ENCODE results near the gene STX17.
A peak's percentile ranks its signal among the peaks of the same experiment; 100 is the strongest.

STX17 gene

GRCh38 chr9:99906403-99907207, at the start of gene STX17:
Gene STX17 (plus strand): TSS chr9:99906654. CDS start chr9:99915240, 8,586 bp downstream.
- H3K4me3 ChIP-seq (ENCODE audit: low read depth, low read length), result peak within 1 kb of the TSS; percentile 77
- H3K36me3 ChIP-seq (ENCODE audit: control insufficient read depth in 2 of 2, insufficient read depth in 1 of 2, low read length in 2 of 2), result peaks cover 0 to 2% of the 10 kb centered on the region in 2 experiments; a peak in 1 of 3 replicates
- ChIA-PET POLR2A (interaction anchor here (0.9 to 2.0 kb wide), 3 partner anchors 85 to 87 kb away, joined by 4 to 9 read pairs (median 9); partner anchors contain the start of gene NR4A3), CTCF (interaction anchor here (0.6 to 0.8 kb wide), 2 partner anchors 13 to 97 kb away, joined by 3 to 5 read pairs; no protein-coding TSS in a partner anchor)
- H3K9me3 ChIP-seq (ENCODE audit: control insufficient read depth, insufficient read depth, low read depth, low read length), result no peaks in the 10 kb centered on the region
- H3K27ac ChIP-seq (ENCODE audit: extremely low read depth, low read depth, low read length), result peak within 1 kb of the TSS; percentile 92
- H3K4me1 ChIP-seq (ENCODE audit: control insufficient read depth, insufficient read depth, low read length), result peaks cover 3% of the 10 kb centered on the region; the same call in 1 of the 2 replicates
- TF ChIP-seq ZNF423 (tag by site-specific recombination; IDR thresholded peaks at IDR 0.05), result peak; percentile 66; the same call in 1 of the 2 replicates
- TF ChIP-seq ZNF701 (tag by site-specific recombination; IDR thresholded peaks at IDR 0.05), result no peak
- TF ChIP-seq ZNF18 (tag by site-specific recombination; IDR thresholded peaks at IDR 0.05), result no peak
- no peak for TF ChIP-seq ZNF341 (tag by site-specific recombination; IDR thresholded peaks at IDR 0.05; ENCODE audit: low read depth)
- peak; percentile 83 for TF ChIP-seq ZNF501 (tag by site-specific recombination; IDR thresholded peaks at IDR 0.05)
- no peak for TF ChIP-seq FEZF1 (tag by site-specific recombination; IDR thresholded peaks at IDR 0.05)
- TF ChIP-seq OVOL3 (tag by site-specific recombination; IDR thresholded peaks at IDR 0.05), result no peak
- TF ChIP-seq ZNF660 (tag by site-specific recombination; IDR thresholded peaks at IDR 0.05), result peak; percentile 35; the same call in 1 of the 2 replicates
- TF ChIP-seq ZBTB44 (tag by site-specific recombination; IDR thresholded peaks at IDR 0.05), result no peak
- TF ChIP-seq CTCF (tag by site-specific recombination; IDR thresholded peaks at IDR 0.05), result peak; percentile 46
- no peak for TF ChIP-seq ZNF121 (tag by site-specific recombination; IDR thresholded peaks at IDR 0.05)
- peak; percentile 30 for TF ChIP-seq ZBTB17 (tag by site-specific recombination; IDR thresholded peaks at IDR 0.05)
- no peak for TF ChIP-seq ZNF280C (tag by site-specific recombination; IDR thresholded peaks at IDR 0.05)
- 0 out of 2 replicates have a peak, but pooled peaks have one; percentile 41 for TF ChIP-seq KLF10 (tag by site-specific recombination; IDR thresholded peaks at IDR 0.05)
- no peak; the same call in 1 of the 2 replicates for TF ChIP-seq KLF9 (tag by site-specific recombination; IDR thresholded peaks at IDR 0.05; ENCODE audit: low read depth)
- TF ChIP-seq GLI2 (tag by site-specific recombination; IDR thresholded peaks at IDR 0.05; ENCODE audit: borderline replicate concordance, low read depth), result no peak
- no peak for TF ChIP-seq AEBP2 (tag by site-specific recombination; IDR thresholded peaks at IDR 0.05; ENCODE audit: borderline replicate concordance)
- no peak for TF ChIP-seq PRDM2 (tag by site-specific recombination; IDR thresholded peaks at IDR 0.05; ENCODE audit: borderline replicate concordance)
- TF ChIP-seq ZNF747 (tag by site-specific recombination; IDR thresholded peaks at IDR 0.05), result no peak
- no peak for TF ChIP-seq KLF16 (tag by site-specific recombination; IDR thresholded peaks at IDR 0.05)
